Loucy (cell line): ENCODE results near the gene CNTNAP2.

Experiments used
- H2AFZ ChIP-seq: fragments of 200-600 bp; sonication (generic); 2 replicates; pipeline ENCODE4 v1.6.0; 2016; ENCODE audit warnings: antibody characterized with exemption, mild to moderate bottlenecking, low read length, moderate library complexity
- H3F3A ChIP-seq: fragments of 200-600 bp; 2 replicates; pipeline ENCODE4 v1.6.0; 2016; ENCODE audit warnings: antibody characterized with exemption, low read depth, mild to moderate bottlenecking
- H3K27me3 ChIP-seq: fragments of 200-600 bp; sonication (generic); 2 replicates; pipeline ENCODE4 v1.6.1; 2014; ENCODE audit warnings: low read length, mild to moderate bottlenecking; ENCODE audit not compliant: insufficient read depth, poor library complexity, severe bottlenecking
- H3K36me3 ChIP-seq: fragments of 200-600 bp; sonication (generic); 2 replicates; pipeline ENCODE4 v1.6.1; 2016; ENCODE audit warnings: low read length; ENCODE audit not compliant: insufficient read depth
- H3K4me1 ChIP-seq: fragments of 200-600 bp; sonication (generic); 2 replicates; pipeline ENCODE4 v1.5.1; 2014; ENCODE audit warnings: low read length, mild to moderate bottlenecking; ENCODE audit not compliant: insufficient read depth, poor library complexity, severe bottlenecking
- H3K4me2 ChIP-seq: fragments of 200-600 bp; sonication (generic); 2 replicates; pipeline ENCODE4 v1.6.0; 2014; ENCODE audit warnings: antibody characterized with exemption, low read length, low read depth, mild to moderate bottlenecking; ENCODE audit not compliant: poor library complexity, severe bottlenecking
- H3K4me3 ChIP-seq: fragments of 200-600 bp; sonication (generic); 2 replicates; pipeline ENCODE4 v1.5.1; 2014; ENCODE audit warnings: low read length, mild to moderate bottlenecking, mixed read lengths; ENCODE audit not compliant: poor library complexity, severe bottlenecking
- H3K79me2 ChIP-seq: fragments of 200-600 bp; sonication (generic); 2 replicates; pipeline ENCODE4 v1.6.1; 2014; ENCODE audit warnings: low read length; ENCODE audit not compliant: insufficient read depth
- H3K9ac ChIP-seq: fragments of 200-600 bp; sonication (generic); 2 replicates; pipeline ENCODE4 v1.6.0; 2014; ENCODE audit warnings: mild to moderate bottlenecking, low read depth, low read length, moderate library complexity; ENCODE audit not compliant: poor library complexity, severe bottlenecking
- H3K9me2 ChIP-seq: fragments of 200-600 bp; sonication (generic); replicated peaks from 2 replicates; pipeline ENCODE4 v1.6.1; 2016; ENCODE audit warnings: low read depth, low read length, mixed read lengths
- H3K9me3 ChIP-seq: fragments of 200-600 bp; sonication (generic); 2 replicates; pipeline ENCODE4 v1.6.1; 2014; ENCODE audit warnings: mild to moderate bottlenecking, antibody characterized with exemption, low read length, low read depth; ENCODE audit not compliant: insufficient read depth
- H4K20me1 ChIP-seq: fragments of 200-600 bp; sonication (generic); 2 replicates; pipeline ENCODE4 v1.6.0; 2014; ENCODE audit warnings: antibody characterized with exemption, low read length, mild to moderate bottlenecking; ENCODE audit not compliant: insufficient read depth, poor library complexity, severe bottlenecking
- CTCF ChIP-seq: fragments of 200-600 bp; sonication (generic); conservative IDR thresholded peaks from 2 replicates; pipeline ENCODE4 v1.5.1; 2014; ENCODE audit warnings: mild to moderate bottlenecking, antibody characterized with exemption, low read length
- EZH2phosphoT487 ChIP-seq: fragments of 200-600 bp; IDR thresholded peaks from 2 replicates; pipeline ENCODE4 v1.6.1; 2018; ENCODE audit warnings: antibody characterized with exemption, mild to moderate bottlenecking, moderate library complexity, borderline replicate concordance

The CNTNAP2 gene

GRCh38 chr7:146876411-146876810, 759.8 kb downstream of the CNTNAP2 start:
- H3K27me3 ChIP-seq: no peaks in the 10 kb centered on the region
- H3K9me2 ChIP-seq: no peaks in the 10 kb centered on the region
- no peaks in the 10 kb centered on the region for H3K9me3 ChIP-seq
- no peaks in the 10 kb centered on the region for H3F3A ChIP-seq
- H3K4me2 ChIP-seq: no peak overlapping the region
- no peak overlapping the region for H3K4me3 ChIP-seq
- no peaks in the 10 kb centered on the region for H3K79me2 ChIP-seq
- no peaks in the 10 kb centered on the region for H3K4me1 ChIP-seq
- no peak overlapping the region for H2AFZ ChIP-seq
- no peaks in the 10 kb centered on the region for H3K36me3 ChIP-seq
- H3K9ac ChIP-seq: no peak overlapping the region
- no peak for TF ChIP-seq CTCF
- TF ChIP-seq EZH2phosphoT487: no peak
- H4K20me1 ChIP-seq: no peaks in the 10 kb centered on the region

DNA sequence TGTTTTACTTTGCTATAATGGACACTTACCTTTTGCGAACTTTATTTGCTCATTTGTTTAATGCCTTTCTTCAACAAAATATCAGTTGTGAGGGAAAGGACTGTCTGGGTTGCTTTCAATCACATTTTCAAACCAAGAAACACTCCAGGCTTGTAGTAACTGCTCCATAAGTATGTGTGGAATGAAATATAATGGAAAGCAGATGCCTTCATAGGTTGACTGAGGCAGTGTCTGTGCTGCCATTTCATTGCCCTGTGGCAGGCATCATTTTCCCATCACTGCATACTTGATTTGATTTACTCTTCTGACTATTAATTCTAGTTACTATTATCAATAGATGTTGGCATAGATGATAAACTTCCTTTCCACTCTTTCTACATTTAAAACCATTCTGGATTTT, 762.3 kb downstream of the CNTNAP2 start:
- no peaks in the 10 kb centered on the region for H3K4me1 ChIP-seq
- TF ChIP-seq EZH2phosphoT487 (no peak), CTCF (no peak)
- H3K36me3 ChIP-seq: no peaks in the 10 kb centered on the region
- H2AFZ ChIP-seq: no peak overlapping the region
- no peak overlapping the region for H3K4me3 ChIP-seq
- H3K9me3 ChIP-seq: no peaks in the 10 kb centered on the region
- no peaks in the 10 kb centered on the region for H3K9me2 ChIP-seq
- no peak overlapping the region for H3K4me2 ChIP-seq
- H3F3A ChIP-seq: no peaks in the 10 kb centered on the region
- H3K9ac ChIP-seq: no peak overlapping the region
- H3K27me3 ChIP-seq: no peaks in the 10 kb centered on the region
- H4K20me1 ChIP-seq: no peaks in the 10 kb centered on the region
- no peaks in the 10 kb centered on the region for H3K79me2 ChIP-seq

- H3K9me2 ChIP-seq: no peaks in the 10 kb centered on the region
These were observed 768.6 kb downstream of the CNTNAP2 start for GRCh38 chr7:146885231-146885630.

More at GRCh38 chr7:146885231-146885630, 768.6 kb downstream of the CNTNAP2 start:
- no peak for TF ChIP-seq CTCF
- no peak for TF ChIP-seq EZH2phosphoT487
- no peaks in the 10 kb centered on the region for H3F3A ChIP-seq
- no peaks in the 10 kb centered on the region for H4K20me1 ChIP-seq
- H3K79me2 ChIP-seq: no peaks in the 10 kb centered on the region
- no peak overlapping the region for H2AFZ ChIP-seq
- no peak overlapping the region for H3K9ac ChIP-seq
- H3K9me3 ChIP-seq: no peaks in the 10 kb centered on the region
- H3K4me1 ChIP-seq: no peaks in the 10 kb centered on the region
- H3K36me3 ChIP-seq: no peaks in the 10 kb centered on the region
- no peak overlapping the region for H3K4me3 ChIP-seq
- no peaks in the 10 kb centered on the region for H3K27me3 ChIP-seq
- H3K4me2 ChIP-seq: no peak overlapping the region
